CD4-positive, alpha-beta T cell (primary cell): ENCODE data around the gene CAD. TPM values are rescaled to one million over a fixed set of nuclear protein-coding genes. Genes with fewer than 3 reads are reported as not detected.

Source experiments
- ATAC-seq: fragments of 200-7000 bp; cut with Tn5 transposase; one replicate; pipeline ENCODE4 v1.10.0; 2022; ENCODE audit warnings: mild to moderate bottlenecking; ENCODE audit not compliant: poor library complexity
- CTCF ChIA-PET: fragments of 350-600 bp; sonication (Branson Sonifier 250); formaldehyde crosslinking; loops from one replicate; lab custom pipeline; 2021; ENCODE audit warnings: antibody characterized with exemption, inconsistent platforms; lab: Charles Lee
- POLR2A ChIA-PET: fragments of 350-600 bp; sonication (Branson Sonifier 250); formaldehyde crosslinking; loops from one replicate; lab custom pipeline; 2021; ENCODE audit warnings: antibody characterized with exemption, inconsistent platforms; lab: Charles Lee
- DNase-seq, 14 experiments: peaks; one replicate each; pipeline ENCODE4 v3.0.0-alpha.2; 2013 to 2020; ENCODE audit warnings: mixed read lengths in 2 of 14
- H3K27ac ChIP-seq, 2 donors: one replicate each; pipeline versions ENCODE4 v1.5.1 to v1.7.0; 2013; ENCODE audit warnings: low read length in 2 of 2, low read depth in 1 of 2, mild to moderate bottlenecking in 1 of 2
- H3K27me3 ChIP-seq, 2 experiments: 1 replicate in 1 of 2; 2 replicates in 1 of 2; pipeline versions ENCODE4 v1.6.1 to v1.7.0; 2013; ENCODE audit warnings: low read length in 2 of 2, control low read depth in 1 of 2, mild to moderate bottlenecking in 1 of 2, moderate library complexity in 1 of 2; ENCODE audit not compliant: insufficient read depth in 2 of 2, control insufficient read depth in 1 of 2
- H3K36me3 ChIP-seq: one replicate; pipeline ENCODE4 v1.6.1; 2013; ENCODE audit warnings: low read length, control low read depth; ENCODE audit not compliant: insufficient read depth
- H3K4me1 ChIP-seq: one replicate; pipeline ENCODE4 v1.6.1; 2013; ENCODE audit warnings: low read length, control low read depth; ENCODE audit not compliant: insufficient read depth
- H3K4me3 ChIP-seq: one replicate; pipeline ENCODE4 v1.5.1; 2013; ENCODE audit warnings: mild to moderate bottlenecking, low read length, moderate library complexity
- H3K9me3 ChIP-seq, 2 experiments: 1 replicate in 1 of 2; 2 replicates in 1 of 2; pipeline versions ENCODE4 v1.6.1 to v1.7.0; 2013; ENCODE audit warnings: low read length in 2 of 2, mild to moderate bottlenecking in 2 of 2, control low read depth in 1 of 2, moderate library complexity in 1 of 2; ENCODE audit not compliant: control insufficient read depth in 1 of 2, insufficient read depth in 1 of 2
- H3K27ac Mint-ChIP-seq: one replicate; pipeline ENCODE4 v1.8.0; 2020; ENCODE audit warnings: mixed read lengths
- H3K27me3 Mint-ChIP-seq: one replicate; pipeline ENCODE4 v1.8.0; 2021; ENCODE audit warnings: mixed read lengths
- H3K36me3 Mint-ChIP-seq: one replicate; pipeline ENCODE4 v1.8.0; 2021; ENCODE audit warnings: low read depth, mixed read lengths
- H3K4me1 Mint-ChIP-seq: one replicate; pipeline ENCODE4 v1.8.0; 2021; ENCODE audit warnings: low read depth, mixed read lengths
- H3K4me3 Mint-ChIP-seq: one replicate; pipeline ENCODE4 v1.8.0; 2020; ENCODE audit warnings: mild to moderate bottlenecking, mixed read lengths
- H3K9me3 Mint-ChIP-seq: one replicate; pipeline ENCODE4 v1.8.0; 2020; ENCODE audit warnings: mixed read lengths
- CTCF ChIP-seq: fragments of 200-600 bp; IDR thresholded peaks from one replicate; pipeline ENCODE4 v1.8.0; 2022; ENCODE audit warnings: antibody characterized with exemption, mild to moderate bottlenecking
- intact Hi-C, 2 experiments: fragments of 100-400 bp; cut with DNase I in 1 of 2; cut with micrococcal nuclease in 1 of 2; formaldehyde crosslinking; loops; one replicate each; pipeline versions ENCODE4 v1.15.1 to v1.9.0; 2023 to 2025; cut with DNase I, micrococcal nuclease
- total RNA-seq, 174 experiments: library from RNA in 2 of 174; stranded (reverse) in 2 of 174; gene quantifications; one replicate each; pipeline ENCODE4 v1.2.3 and lab custom pipeline; 2021 to 2026

CAD gene
- total RNA-seq, 2 experiments from 2014 or later = 20.0 to 20.3 TPM

DNA sequence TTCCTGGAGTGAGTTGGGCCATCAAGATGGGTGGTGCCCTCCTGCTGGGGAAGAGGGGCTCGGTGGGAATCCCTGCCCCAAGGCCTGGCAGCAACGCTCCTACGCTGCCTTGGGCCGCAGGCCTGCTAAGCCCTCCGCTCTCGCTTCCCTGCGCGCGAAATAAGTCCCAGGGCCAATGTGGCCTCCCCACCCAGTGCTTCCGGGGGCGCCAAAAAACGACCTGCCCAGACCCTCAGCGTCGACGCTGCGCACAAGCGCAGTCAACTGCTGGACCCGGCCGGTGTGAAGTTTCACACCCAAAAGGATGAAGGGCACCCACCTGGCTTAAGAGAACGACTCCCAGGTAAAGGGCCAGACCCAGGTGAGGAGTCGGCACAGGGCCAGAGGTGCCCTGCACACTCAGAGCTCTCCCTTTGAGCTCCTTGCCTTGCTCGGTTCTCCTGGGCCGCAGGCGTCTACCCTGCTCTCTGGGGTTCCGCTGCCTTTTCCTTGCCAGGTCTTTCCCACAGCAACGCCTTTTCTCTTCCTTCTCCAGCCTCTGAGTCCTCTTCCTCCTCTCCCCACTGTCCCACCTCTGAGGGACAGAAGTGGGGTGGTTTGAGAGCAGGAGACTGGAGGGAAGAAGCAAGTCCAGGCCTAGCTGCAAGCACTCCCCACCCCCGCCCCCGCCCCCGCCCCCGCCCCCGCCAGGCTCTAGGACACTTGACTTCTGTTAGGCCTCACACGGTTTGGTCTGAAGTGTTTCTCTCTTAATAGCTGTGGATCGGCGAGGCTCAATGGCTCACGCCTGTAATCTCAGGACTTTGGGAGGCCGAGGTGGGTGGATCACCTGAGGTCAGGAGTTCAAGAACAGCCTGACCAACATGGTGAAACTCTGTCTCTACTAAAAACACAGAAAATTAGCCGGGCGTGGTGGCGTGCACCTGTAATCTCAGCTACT is 58.3 kb downstream of the CAD start, which contains the start of gene DNAJC5G:
Gene DNAJC5G (plus strand): TSS at position 223 of the 940 bp plus-strand sequence. CDS start 1,296 bp downstream, outside the sequence.
- H3K27ac Mint-ChIP-seq = no peak within 1 kb of the TSS
- H3K4me3 ChIP-seq = no peak within 1 kb of the TSS
- intact Hi-C loops = no loop called here
- no peaks in the 10 kb centered on the region for H3K36me3 ChIP-seq
- no peaks in the 10 kb centered on the region for H3K36me3 Mint-ChIP-seq
- peaks cover 27% of the 10 kb centered on the region for H3K27me3 Mint-ChIP-seq
- H3K27ac ChIP-seq = no peak within 1 kb of the TSS
- H3K4me1 ChIP-seq = no peaks in the 10 kb centered on the region
- H3K4me3 Mint-ChIP-seq = no peak within 1 kb of the TSS
- no peaks in the 10 kb centered on the region for H3K9me3 Mint-ChIP-seq
- ATAC-seq (no peak), DNase-seq (no peak)
- ChIA-PET POLR2A (no interaction called here), CTCF (no interaction called here)
- H3K27me3 ChIP-seq = peaks cover 3 to 4% of the 10 kb centered on the region in 2 experiments
- H3K9me3 ChIP-seq = no peaks in the 10 kb centered on the region
- no peaks in the 10 kb centered on the region for H3K4me1 Mint-ChIP-seq
- TF ChIP-seq CTCF = no peak

DNA sequence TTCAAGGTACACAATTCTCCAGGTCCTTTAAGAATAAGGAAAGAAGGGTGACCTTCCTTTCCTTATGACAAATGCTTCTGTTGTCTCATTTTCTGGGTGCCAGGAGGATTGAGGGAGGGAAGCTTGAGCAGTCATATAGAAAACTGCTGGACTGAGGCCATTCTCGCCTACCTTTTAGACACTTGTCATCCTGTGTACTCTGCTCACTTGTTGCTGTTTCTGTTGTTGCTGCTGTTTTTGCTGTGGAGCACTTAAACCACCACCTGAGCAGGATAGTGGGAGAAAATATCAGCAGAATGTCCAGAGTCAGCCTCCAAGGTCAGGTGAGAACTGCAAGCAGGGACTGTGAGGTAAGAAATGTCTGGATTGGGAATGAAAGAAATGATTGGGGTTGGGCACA is 60.8 kb downstream of the CAD start:
- Histone ChIP-seq H3K27me3 (peaks cover 4 to 9% of the 10 kb centered on the region in 2 experiments), H3K4me1 (no peaks in the 10 kb centered on the region), H3K9me3 (no peaks in the 10 kb centered on the region), H3K4me3 (no peak overlapping the region), H3K36me3 (no peaks in the 10 kb centered on the region), H3K27ac (no peak overlapping the region)
- intact Hi-C loops = no loop called here
- ChIA-PET CTCF (interaction anchor here (1.3 kb wide), 1 partner anchor 108 kb away, joined by 3 read pairs; no protein-coding TSS in a partner anchor), POLR2A (no interaction called here)
- Mint-ChIP-seq H3K4me3 (no peak overlapping the region), H3K27me3 (peaks cover 47% of the 10 kb centered on the region), H3K4me1 (no peaks in the 10 kb centered on the region), H3K9me3 (no peaks in the 10 kb centered on the region), H3K27ac (no peak overlapping the region), H3K36me3 (no peaks in the 10 kb centered on the region)
- DNase-seq = no peak
- ATAC-seq = no peak
- TF ChIP-seq CTCF = no peak

GRCh38 chr2:27280826-27281225 is 63.7 kb downstream of the CAD start:
- H3K36me3 ChIP-seq = no peaks in the 10 kb centered on the region
- H3K4me3 Mint-ChIP-seq = no peak overlapping the region
- H3K4me1 Mint-ChIP-seq = no peaks in the 10 kb centered on the region
- intact Hi-C loops = loop anchor here (1.0 to 10.0 kb wide), 7 partner anchors 16 to 436 kb away; partner anchors contain the start of gene DPYSL5 (in 1 of the 2)
- ATAC-seq = no peak
- no peaks in the 10 kb centered on the region for H3K9me3 ChIP-seq
- no peak overlapping the region for H3K4me3 ChIP-seq
- H3K4me1 ChIP-seq = no peaks in the 10 kb centered on the region
- no peaks in the 10 kb centered on the region for H3K9me3 Mint-ChIP-seq
- H3K27me3 Mint-ChIP-seq = peaks cover 43% of the 10 kb centered on the region
- ChIA-PET CTCF (interaction anchor here (1.6 to 2.8 kb wide), 7 partner anchors 11 to 403 kb away, joined by 3 to 23 read pairs (median 5); partner anchors contain the start of gene SLC30A3), POLR2A (no interaction called here)
- no peak overlapping the region for H3K27ac Mint-ChIP-seq
- H3K27me3 ChIP-seq = peaks cover 4 to 6% of the 10 kb centered on the region in 2 experiments
- H3K27ac ChIP-seq = no peak overlapping the region
- TF ChIP-seq CTCF = no peak
- no peak for DNase-seq
- no peaks in the 10 kb centered on the region for H3K36me3 Mint-ChIP-seq
